Gastrocnemius medialis (tissue), 4 donors: ENCODE measurements around the gene ELOA. TPM values are rescaled to one million over a fixed set of nuclear protein-coding genes. Genes with fewer than 3 reads are reported as not detected.

Source experiments
- ATAC-seq, 2 donors: fragments of 150-250 bp; one replicate each; pipeline ENCODE4 v1.9.1; 2016
- DNase-seq, 2 donors: peaks; one replicate each; pipeline ENCODE4 v3.0.0-alpha.2; 2019
- H3K27ac ChIP-seq, 4 donors: fragments of 200-600 bp; sonication (generic); 1 replicate in 1 of 4; 2 replicates in 3 of 4; pipeline ENCODE4 v1.5.1; 2016 to 2018; ENCODE audit warnings: mild to moderate bottlenecking in 2 of 4, moderate library complexity in 1 of 4
- H3K27me3 ChIP-seq, 3 donors: fragments of 200-600 bp; sonication (generic) in 2 of 3; 1 replicate in 1 of 3; 2 replicates in 2 of 3; pipeline versions ENCODE4 v1.5.1 to v1.6.0; 2016 to 2019; ENCODE audit warnings: mild to moderate bottlenecking in 1 of 3, moderate library complexity in 1 of 3
- H3K36me3 ChIP-seq, 2 donors: fragments of 200-600 bp; sonication (generic) in 1 of 2; one replicate each; pipeline ENCODE4 v1.5.1; 2017 to 2018
- H3K4me1 ChIP-seq, 2 donors: fragments of 200-600 bp; sonication (generic) in 1 of 2; one replicate each; pipeline ENCODE4 v1.5.1; 2016 to 2017; ENCODE audit warnings: mild to moderate bottlenecking in 2 of 2
- H3K4me3 ChIP-seq, 4 donors: fragments of 200-600 bp; sonication (generic) in 3 of 4; 1 replicate in 1 of 4; 2 replicates in 3 of 4; pipeline ENCODE4 v1.5.1; 2016 to 2019; ENCODE audit warnings: mild to moderate bottlenecking in 2 of 4
- H3K9me3 ChIP-seq, 3 donors: fragments of 200-600 bp; sonication (generic) in 2 of 3; 1 replicate in 1 of 3; 2 replicates in 2 of 3; pipeline ENCODE4 v1.5.1; 2016 to 2019
- CTCF ChIP-seq, 5 experiments: fragments of 450-650 bp in 3 of 5; fragments of 200-600 bp in 2 of 5; sonication (generic) in 2 of 5; IDR thresholded peaks in 4 of 5; conservative IDR thresholded peaks in 1 of 5; 1 replicate in 4 of 5; 2 replicates in 1 of 5; pipeline ENCODE4 v1.5.1; 2016 to 2019; ENCODE audit warnings: antibody characterized with exemption in 5 of 5, mild to moderate bottlenecking in 3 of 5, moderate library complexity in 3 of 5
- POLR2A ChIP-seq, 2 donors: fragments of 450-650 bp; IDR thresholded peaks; one replicate each; pipeline ENCODE4 v1.6.1; 2017; ENCODE audit warnings: antibody characterized with exemption in 2 of 2, mild to moderate bottlenecking in 2 of 2, moderate library complexity in 2 of 2
- in situ Hi-C, 4 donors: fragments of 200-750 bp; cut with MboI; loops; one replicate each; pipeline versions ENCODE4 v1.15.0 to v1.8.0; 2017; ENCODE audit warnings: low sequenced_read_pairs in 4 of 4
- intact Hi-C: fragments of 100-400 bp; cut with DNase I; formaldehyde crosslinking; loops from one replicate; pipeline ENCODE4 v1.15.1; 2023; ENCODE audit warnings: low total_unique reads
- total RNA-seq, 4 donors: library from RNA; depleted of rRNA; stranded (reverse); fragments of >200 nt; gene quantifications; one replicate each; pipeline versions ENCODE4 v1.1.0 to v1.2.3, GENCODE V29; 2016

The ELOA gene
- total RNA-seq, 4 donors from 2014 or later = 44.7 to 73.0 (median 59.0) TPM

- Histone ChIP-seq H3K4me3 (no peak overlapping the region), H3K9me3 (no peaks in the 10 kb centered on the region), H3K27me3 (no peaks in the 10 kb centered on the region), H3K27ac (no peak overlapping the region), H3K4me1 (peaks cover 8 to 11% of the 10 kb centered on the region in 2 donors), H3K36me3 (peaks cover 7 to 79% of the 10 kb centered on the region in 2 donors)
- TF ChIP-seq CTCF (IDR thresholded peaks at IDR 0.05 in 4 of 5, conservative IDR thresholded peaks at IDR 0.05 in 1 of 5) = no peak
- no peak for TF ChIP-seq POLR2A (IDR thresholded peaks at IDR 0.05)
- intact Hi-C loops (no loop called here), in situ Hi-C loops (no loop called here)
- DNase-seq = no peak
- no peak for ATAC-seq
Measured at GRCh38 chr1:23751815-23752200, 8.5 kb downstream of the ELOA start.

- in situ Hi-C loops (no loop called here), intact Hi-C loops (no loop called here)
- no peak for ATAC-seq
Measured at GRCh38 chr1:23752909-23753308, 9.6 kb downstream of the ELOA start.

GRCh38 chr1:23756676-23757075 lies 13.4 kb downstream of the ELOA start:
- H3K36me3 ChIP-seq = peaks cover 7 to 87% of the 10 kb centered on the region in 2 donors
- intact Hi-C loops = no loop called here
- no peaks in the 10 kb centered on the region for H3K27me3 ChIP-seq
- H3K4me3 ChIP-seq = no peak overlapping the region
- ATAC-seq (no peak), DNase-seq (no peak)
- TF ChIP-seq POLR2A (IDR thresholded peaks at IDR 0.05) (no peak), CTCF (IDR thresholded peaks at IDR 0.05 in 4 of 5, conservative IDR thresholded peaks at IDR 0.05 in 1 of 5) (no peak)
- no peak overlapping the region for H3K27ac ChIP-seq
- no peaks in the 10 kb centered on the region for H3K9me3 ChIP-seq
- in situ Hi-C loops = no loop called here
- H3K4me1 ChIP-seq = peaks cover 39 to 40% of the 10 kb centered on the region in 2 donors

More at GRCh38 chr1:23752909-23753308, 9.6 kb downstream of the ELOA start:
- DNase-seq = no peak
- no peak for TF ChIP-seq CTCF (IDR thresholded peaks at IDR 0.05 in 4 of 5, conservative IDR thresholded peaks at IDR 0.05 in 1 of 5)
- TF ChIP-seq POLR2A (IDR thresholded peaks at IDR 0.05) = no peak
- Histone ChIP-seq H3K36me3 (peaks cover 7 to 84% of the 10 kb centered on the region in 2 donors), H3K27ac (no peak overlapping the region), H3K27me3 (no peaks in the 10 kb centered on the region), H3K4me1 (peaks cover 6 to 9% of the 10 kb centered on the region in 2 donors), H3K9me3 (no peaks in the 10 kb centered on the region), H3K4me3 (no peak overlapping the region)

GRCh38 chr1:23757812-23758211 lies 14.5 kb downstream of the ELOA start:
- Histone ChIP-seq H3K4me3 (no peak overlapping the region), H3K9me3 (no peaks in the 10 kb centered on the region), H3K4me1 (peaks cover 49% of the 10 kb centered on the region in 2 donors), H3K27me3 (no peaks in the 10 kb centered on the region), H3K36me3 (peaks cover 7 to 80% of the 10 kb centered on the region in 2 donors), H3K27ac (peak overlapping the region; percentile 12 to 56 (median 34))
- in situ Hi-C loops = no loop called here
- no peak for TF ChIP-seq POLR2A (IDR thresholded peaks at IDR 0.05)
- no peak for TF ChIP-seq CTCF (IDR thresholded peaks at IDR 0.05 in 4 of 5, conservative IDR thresholded peaks at IDR 0.05 in 1 of 5)
- no peak for DNase-seq
- no peak for ATAC-seq
- intact Hi-C loops = no loop called here

GRCh38 chr1:23759277-23759676 lies 16.0 kb downstream of the ELOA start:
- in situ Hi-C loops = no loop called here
- peaks cover 62% of the 10 kb centered on the region in 2 donors for H3K4me1 ChIP-seq

More at GRCh38 chr1:23759277-23759676, 16.0 kb downstream of the ELOA start:
- Histone ChIP-seq H3K9me3 (no peaks in the 10 kb centered on the region), H3K4me3 (no peak overlapping the region), H3K36me3 (peaks cover 2 to 66% of the 10 kb centered on the region in 2 donors), H3K27ac (peak overlapping the region in 2 of 4 donors; percentile 33 to 64), H3K27me3 (no peaks in the 10 kb centered on the region)
- ATAC-seq (no peak), DNase-seq (no peak)
- TF ChIP-seq CTCF (IDR thresholded peaks at IDR 0.05 in 4 of 5, conservative IDR thresholded peaks at IDR 0.05 in 1 of 5) = no peak
- TF ChIP-seq POLR2A (IDR thresholded peaks at IDR 0.05) = no peak
- intact Hi-C loops = no loop called here
